ENCODE data around the gene CHRNA4. TPM values are rescaled to one million over a fixed set of nuclear protein-coding genes. Genes with fewer than 3 reads are reported as not detected.

Gene CHRNA4
- total and polyA plus RNA-seq, 10 of the 15 experiments (the other 5 are each of a cell fraction or from before 2014, with no cell fraction given): 0.04 to 0.41 (median 0.06) TPM; not detected in 5

DNA sequence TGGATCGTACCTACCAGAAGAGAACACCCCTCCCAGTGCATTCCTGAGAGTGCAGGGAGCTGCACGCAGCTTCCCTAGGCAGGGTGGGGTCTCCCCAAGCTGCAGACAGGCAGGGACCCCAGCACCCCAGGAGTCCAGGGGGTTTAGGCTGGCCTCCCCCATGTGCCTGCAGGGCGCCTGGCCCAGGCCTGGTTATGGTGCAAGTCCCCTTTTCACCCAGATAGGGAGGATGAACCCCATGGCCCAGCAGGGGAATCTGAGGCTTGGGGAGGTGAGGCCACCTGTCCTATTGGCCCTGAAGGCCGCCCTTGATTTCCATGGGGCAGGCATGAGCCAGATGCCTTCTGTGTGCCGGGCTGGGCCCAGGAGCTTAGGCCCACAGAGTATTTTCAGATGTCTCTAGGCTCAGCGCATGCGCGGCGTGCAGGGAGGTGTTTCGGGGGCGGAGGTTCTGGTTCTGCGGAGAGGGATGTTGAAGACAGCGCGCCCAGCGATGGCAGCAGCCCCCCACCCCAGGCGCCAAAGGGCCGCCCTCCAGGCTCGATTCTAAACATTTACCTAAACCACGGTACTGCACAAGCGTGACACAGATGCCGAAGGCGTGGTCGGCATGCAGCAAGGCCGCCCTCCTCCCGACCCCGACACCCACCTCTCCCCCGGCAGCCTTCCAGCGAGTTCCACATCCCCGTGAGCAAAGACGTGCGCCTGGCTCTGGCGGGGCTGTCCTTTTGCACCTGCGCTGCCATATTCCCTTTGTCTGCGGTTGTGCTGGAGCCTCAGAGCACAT, 38.8 kb downstream of the CHRNA4 start (continued):
- TF ChIP-seq, protein P1, sequence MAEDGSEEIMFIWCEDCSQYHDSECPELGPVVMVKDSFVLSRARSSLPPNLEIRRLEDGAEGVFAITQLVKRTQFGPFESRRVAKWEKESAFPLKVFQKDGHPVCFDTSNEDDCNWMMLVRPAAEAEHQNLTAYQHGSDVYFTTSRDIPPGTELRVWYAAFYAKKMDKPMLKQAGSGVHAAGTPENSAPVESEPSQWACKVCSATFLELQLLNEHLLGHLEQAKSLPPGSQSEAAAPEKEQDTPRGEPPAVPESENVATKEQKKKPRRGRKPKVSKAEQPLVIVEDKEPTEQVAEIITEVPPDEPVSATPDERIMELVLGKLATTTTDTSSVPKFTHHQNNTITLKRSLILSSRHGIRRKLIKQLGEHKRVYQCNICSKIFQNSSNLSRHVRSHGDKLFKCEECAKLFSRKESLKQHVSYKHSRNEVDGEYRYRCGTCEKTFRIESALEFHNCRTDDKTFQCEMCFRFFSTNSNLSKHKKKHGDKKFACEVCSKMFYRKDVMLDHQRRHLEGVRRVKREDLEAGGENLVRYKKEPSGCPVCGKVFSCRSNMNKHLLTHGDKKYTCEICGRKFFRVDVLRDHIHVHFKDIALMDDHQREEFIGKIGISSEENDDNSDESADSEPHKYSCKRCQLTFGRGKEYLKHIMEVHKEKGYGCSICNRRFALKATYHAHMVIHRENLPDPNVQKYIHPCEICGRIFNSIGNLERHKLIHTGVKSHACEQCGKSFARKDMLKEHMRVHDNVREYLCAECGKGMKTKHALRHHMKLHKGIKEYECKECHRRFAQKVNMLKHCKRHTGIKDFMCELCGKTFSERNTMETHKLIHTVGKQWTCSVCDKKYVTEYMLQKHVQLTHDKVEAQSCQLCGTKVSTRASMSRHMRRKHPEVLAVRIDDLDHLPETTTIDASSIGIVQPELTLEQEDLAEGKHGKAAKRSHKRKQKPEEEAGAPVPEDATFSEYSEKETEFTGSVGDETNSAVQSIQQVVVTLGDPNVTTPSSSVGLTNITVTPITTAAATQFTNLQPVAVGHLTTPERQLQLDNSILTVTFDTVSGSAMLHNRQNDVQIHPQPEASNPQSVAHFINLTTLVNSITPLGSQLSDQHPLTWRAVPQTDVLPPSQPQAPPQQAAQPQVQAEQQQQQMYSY (CRISPR knock-in tag; IDR thresholded peaks at IDR 0.05): no peak
- TF ChIP-seq MTA3 (IDR thresholded peaks at IDR 0.05; ENCODE audit: borderline replicate concordance, low read length) (no peak), CBX3 (IDR thresholded peaks at IDR 0.05; ENCODE audit: borderline replicate concordance, low read depth) (no peak), SP1 (IDR thresholded peaks at IDR 0.05; ENCODE audit: low read depth, low read length) (no peak)
- TF ChIP-seq, protein P2, sequence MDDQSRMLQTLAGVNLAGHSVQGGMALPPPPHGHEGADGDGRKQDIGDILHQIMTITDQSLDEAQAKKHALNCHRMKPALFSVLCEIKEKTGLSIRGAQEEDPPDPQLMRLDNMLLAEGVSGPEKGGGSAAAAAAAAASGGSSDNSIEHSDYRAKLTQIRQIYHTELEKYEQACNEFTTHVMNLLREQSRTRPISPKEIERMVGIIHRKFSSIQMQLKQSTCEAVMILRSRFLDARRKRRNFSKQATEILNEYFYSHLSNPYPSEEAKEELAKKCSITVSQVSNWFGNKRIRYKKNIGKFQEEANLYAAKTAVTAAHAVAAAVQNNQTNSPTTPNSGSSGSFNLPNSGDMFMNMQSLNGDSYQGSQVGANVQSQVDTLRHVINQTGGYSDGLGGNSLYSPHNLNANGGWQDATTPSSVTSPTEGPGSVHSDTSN (IDR thresholded peaks at IDR 0.05; ENCODE audit: insufficient replicate concordance, low read depth, low read length): no peak

DNA sequence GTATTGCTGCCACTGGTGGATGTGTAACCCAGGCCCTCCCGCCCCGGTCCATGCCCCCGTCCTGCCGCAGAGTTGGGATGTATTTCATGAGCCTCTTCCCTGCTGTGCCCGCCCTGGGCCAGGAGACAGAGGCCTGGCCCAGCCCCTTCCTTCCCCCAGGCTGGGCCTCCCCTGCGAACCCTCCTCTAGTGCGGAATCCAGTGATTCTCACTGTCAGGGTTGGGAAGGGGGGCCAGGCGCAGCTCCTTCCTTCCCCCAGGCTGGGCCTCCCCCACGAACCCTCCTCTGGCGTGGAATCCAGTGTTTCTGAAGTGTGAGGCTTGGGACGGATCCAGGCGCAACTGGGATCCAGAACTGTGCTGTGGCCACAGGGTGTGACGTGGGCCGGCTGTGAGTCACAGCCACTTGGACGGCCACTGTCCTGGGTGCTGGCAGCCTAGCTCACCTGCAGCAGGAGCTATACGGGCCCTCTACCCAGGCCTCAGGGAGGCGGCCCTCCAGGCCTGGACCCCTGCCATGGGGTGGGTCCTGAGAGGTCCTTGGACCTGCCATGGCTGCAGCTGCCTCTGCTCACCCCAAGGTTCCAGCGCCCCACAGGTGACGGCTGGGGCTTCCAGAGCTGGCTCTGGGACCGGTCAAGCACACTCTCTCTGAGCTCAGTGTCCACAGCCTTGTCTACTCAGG, 39.9 kb downstream of the CHRNA4 start:
- no peaks in the 10 kb centered on the region for H3K79me2 ChIP-seq (ENCODE audit: control insufficient read depth, insufficient read depth, low read length)
- H4K20me1 ChIP-seq (ENCODE audit: control insufficient read depth, insufficient read depth): no peaks in the 10 kb centered on the region
- H3K4me3 ChIP-seq: no peak overlapping the region
- in situ Hi-C loops (cut with MboI): no loop called here
- no peaks in the 10 kb centered on the region for H3K27me3 ChIP-seq (replicated peaks in 1 of 2; ENCODE audit: control insufficient read depth in 2 of 2, insufficient read depth in 2 of 2, low read length in 1 of 2)
- CTCF ChIA-PET: no interaction called here
- ATAC-seq: no peak
- no peak for FAIRE-seq
- H3K4me1 ChIP-seq (ENCODE audit: control insufficient read depth, insufficient read depth, low read length): peaks cover under 1% of the 10 kb centered on the region; the same call in 1 of the 2 replicates
- no peak for DNase-seq (ENCODE audit: low read depth, low spot score)
- POLR2A ChIA-PET: no interaction called here
- no peak overlapping the region for H2AFZ ChIP-seq (ENCODE audit: control insufficient read depth, low read depth, low read length)
- intact Hi-C loops (cut with micrococcal nuclease; ENCODE audit: unreplicated experiment): no loop called here
- SMC1A ChIA-PET (ENCODE audit: uncharacterized antibody, unreplicated experiment): no interaction called here
- no peak overlapping the region for H3K27ac ChIP-seq (ENCODE audit: control insufficient read depth, insufficient read depth)
- H3K9me3 ChIP-seq (replicated peaks; ENCODE audit: control insufficient read depth, insufficient read depth, low read length): peaks cover under 1% of the 10 kb centered on the region; the same call in 1 of the 3 replicates
- H3K36me3 ChIP-seq (ENCODE audit: control insufficient read depth in 2 of 2, insufficient read depth in 2 of 2, low read length in 1 of 2): no peaks in the 10 kb centered on the region
- 35% methylated on average over 20 of the region's 20 CpGs for WGBS (ENCODE audit: insufficient coverage, insufficient replicate concordance, low lambda C conversion rate, missing lambda C conversion rate)
- no peak overlapping the region for H3K9ac ChIP-seq (ENCODE audit: control insufficient read depth, insufficient read depth, low read length)
- no TSS peak for BruUV-seq (replicated peaks)
- RAD21 ChIA-PET (ENCODE audit: unreplicated experiment): no interaction called here
- no peak overlapping the region for H3K4me2 ChIP-seq (ENCODE audit: control insufficient read depth, insufficient read depth)
- TF ChIP-seq KLF5 (IDR thresholded peaks at IDR 0.05; ENCODE audit: partially characterized antibody): no peak
- TF ChIP-seq, protein P3, sequence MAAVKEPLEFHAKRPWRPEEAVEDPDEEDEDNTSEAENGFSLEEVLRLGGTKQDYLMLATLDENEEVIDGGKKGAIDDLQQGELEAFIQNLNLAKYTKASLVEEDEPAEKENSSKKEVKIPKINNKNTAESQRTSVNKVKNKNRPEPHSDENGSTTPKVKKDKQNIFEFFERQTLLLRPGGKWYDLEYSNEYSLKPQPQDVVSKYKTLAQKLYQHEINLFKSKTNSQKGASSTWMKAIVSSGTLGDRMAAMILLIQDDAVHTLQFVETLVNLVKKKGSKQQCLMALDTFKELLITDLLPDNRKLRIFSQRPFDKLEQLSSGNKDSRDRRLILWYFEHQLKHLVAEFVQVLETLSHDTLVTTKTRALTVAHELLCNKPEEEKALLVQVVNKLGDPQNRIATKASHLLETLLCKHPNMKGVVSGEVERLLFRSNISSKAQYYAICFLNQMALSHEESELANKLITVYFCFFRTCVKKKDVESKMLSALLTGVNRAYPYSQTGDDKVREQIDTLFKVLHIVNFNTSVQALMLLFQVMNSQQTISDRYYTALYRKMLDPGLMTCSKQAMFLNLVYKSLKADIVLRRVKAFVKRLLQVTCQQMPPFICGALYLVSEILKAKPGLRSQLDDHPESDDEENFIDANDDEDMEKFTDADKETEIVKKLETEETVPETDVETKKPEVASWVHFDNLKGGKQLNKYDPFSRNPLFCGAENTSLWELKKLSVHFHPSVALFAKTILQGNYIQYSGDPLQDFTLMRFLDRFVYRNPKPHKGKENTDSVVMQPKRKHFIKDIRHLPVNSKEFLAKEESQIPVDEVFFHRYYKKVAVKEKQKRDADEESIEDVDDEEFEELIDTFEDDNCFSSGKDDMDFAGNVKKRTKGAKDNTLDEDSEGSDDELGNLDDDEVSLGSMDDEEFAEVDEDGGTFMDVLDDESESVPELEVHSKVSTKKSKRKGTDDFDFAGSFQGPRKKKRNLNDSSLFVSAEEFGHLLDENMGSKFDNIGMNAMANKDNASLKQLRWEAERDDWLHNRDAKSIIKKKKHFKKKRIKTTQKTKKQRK (IDR thresholded peaks at IDR 0.05; ENCODE audit: low read depth, low read length): no peak
- no peak for TF ChIP-seq CTCF (IDR thresholded peaks at IDR 0.05 in 2 of 3, conservative IDR thresholded peaks at IDR 0.05 in 1 of 3; ENCODE audit: control insufficient read depth in 2 of 3, extremely low read depth in 1 of 3, insufficient read depth in 1 of 3, low read depth in 3 of 3, low read length in 3 of 3)
- no peak for TF ChIP-seq NRF1 (conservative IDR thresholded peaks at IDR 0.05; ENCODE audit: low read depth, low read length)
- TF ChIP-seq HDAC2 (IDR thresholded peaks at IDR 0.05): no peak
